Measurements from ENCODE around the gene SNX2. TPM values are rescaled to one million over a fixed set of nuclear protein-coding genes. Genes with fewer than 3 reads are reported as not detected.

Gene SNX2
- total and polyA plus RNA-seq, 3 experiments from 2014 or later: 40.0 to 62.7 (median 42.7) TPM

GRCh38 chr5:122864842-122865241 lies 90.0 kb downstream of the SNX2 start:
- H3K4me3 ChIP-seq (ENCODE audit: low read length): no peak overlapping the region
- H3K4me3 Mint-ChIP-seq: no peak overlapping the region
- H3K9me3 ChIP-seq (ENCODE audit: low read length): no peaks in the 10 kb centered on the region
- no peak overlapping the region for H3K27ac Mint-ChIP-seq
- H3K36me3 ChIP-seq (ENCODE audit: insufficient read depth, low read length): no peaks in the 10 kb centered on the region
- no peaks in the 10 kb centered on the region for H3K27me3 ChIP-seq (ENCODE audit: insufficient read depth, low read length, poor library complexity, severe bottlenecking)
- CTCF ChIA-PET: no interaction called here
- H3K36me3 Mint-ChIP-seq: peaks cover 0 to 5% (median 1%) of the 10 kb centered on the region in 3 donors
- no peaks in the 10 kb centered on the region for H3K9me3 Mint-ChIP-seq
- H3K27me3 Mint-ChIP-seq: no peaks in the 10 kb centered on the region
- POLR2A ChIA-PET: no interaction called here
- no peak overlapping the region for H3K27ac ChIP-seq (ENCODE audit: low read depth, low read length)
- no peaks in the 10 kb centered on the region for H3K4me1 ChIP-seq (ENCODE audit: insufficient read depth, low read length)
- peaks cover 0 to 9% (median 0%) of the 10 kb centered on the region in 3 donors for H3K4me1 Mint-ChIP-seq
- DNase-seq: no peak

GRCh38 chr5:122870219-122870856 lies 95.5 kb downstream of the SNX2 start:
- H3K4me1 Mint-ChIP-seq: peaks cover 0 to 5% (median 0%) of the 10 kb centered on the region in 3 donors
- no peaks in the 10 kb centered on the region for H3K9me3 Mint-ChIP-seq
- no peak overlapping the region for H3K4me3 Mint-ChIP-seq
- Histone ChIP-seq H3K27ac (ENCODE audit: low read depth, low read length) (no peak overlapping the region), H3K4me3 (ENCODE audit: low read length) (no peak overlapping the region), H3K36me3 (ENCODE audit: insufficient read depth, low read length) (no peaks in the 10 kb centered on the region), H3K9me3 (ENCODE audit: low read length) (no peaks in the 10 kb centered on the region), H3K27me3 (ENCODE audit: insufficient read depth, low read length, poor library complexity, severe bottlenecking) (no peaks in the 10 kb centered on the region), H3K4me1 (ENCODE audit: insufficient read depth, low read length) (no peaks in the 10 kb centered on the region)
- H3K36me3 Mint-ChIP-seq: peaks cover 0 to 8% (median 4%) of the 10 kb centered on the region in 3 donors
- H3K27ac Mint-ChIP-seq: no peak overlapping the region
- no peaks in the 10 kb centered on the region for H3K27me3 Mint-ChIP-seq
- ChIA-PET CTCF (no interaction called here), POLR2A (no interaction called here)
- DNase-seq: no peak

- no peaks in the 10 kb centered on the region for H3K27me3 ChIP-seq (ENCODE audit: insufficient read depth, low read length, poor library complexity, severe bottlenecking)
- H3K27ac ChIP-seq (ENCODE audit: low read depth, low read length): no peak overlapping the region
- Mint-ChIP-seq H3K27me3 (peaks cover 0 to 1% of the 10 kb centered on the region in 2 donors), H3K27ac (no peak overlapping the region), H3K36me3 (peaks cover 0 to 7% (median 6%) of the 10 kb centered on the region in 3 donors), H3K4me1 (peaks cover 0 to 5% (median 1%) of the 10 kb centered on the region in 3 donors), H3K9me3 (no peaks in the 10 kb centered on the region), H3K4me3 (no peak overlapping the region)
- H3K4me3 ChIP-seq (ENCODE audit: low read length): no peak overlapping the region
- no peak for DNase-seq
- POLR2A ChIA-PET: no interaction called here
- no peaks in the 10 kb centered on the region for H3K4me1 ChIP-seq (ENCODE audit: insufficient read depth, low read length)
- H3K9me3 ChIP-seq (ENCODE audit: low read length): no peaks in the 10 kb centered on the region
- CTCF ChIA-PET: no interaction called here
- H3K36me3 ChIP-seq (ENCODE audit: insufficient read depth, low read length): no peaks in the 10 kb centered on the region
Measured at GRCh38 chr5:122871661-122872060, 96.8 kb downstream of the SNX2 start.

GRCh38 chr5:122874179-122874875 lies 99.4 kb downstream of the SNX2 start:
- Histone ChIP-seq H3K4me3 (ENCODE audit: low read length) (no peak overlapping the region), H3K9me3 (ENCODE audit: low read length) (no peaks in the 10 kb centered on the region), H3K4me1 (ENCODE audit: insufficient read depth, low read length) (no peaks in the 10 kb centered on the region), H3K27me3 (ENCODE audit: insufficient read depth, low read length, poor library complexity, severe bottlenecking) (no peaks in the 10 kb centered on the region), H3K27ac (ENCODE audit: low read depth, low read length) (no peak overlapping the region), H3K36me3 (ENCODE audit: insufficient read depth, low read length) (no peaks in the 10 kb centered on the region)
- no peak overlapping the region for H3K4me3 Mint-ChIP-seq
- H3K4me1 Mint-ChIP-seq: peaks cover 0 to 6% (median 5%) of the 10 kb centered on the region in 3 donors
- ChIA-PET POLR2A (no interaction called here), CTCF (interaction anchor here (1.1 kb wide), 1 partner anchor 9 kb away, joined by 4 read pairs; no protein-coding TSS in a partner anchor)
- peaks cover 0 to 14% (median 13%) of the 10 kb centered on the region in 3 donors for H3K36me3 Mint-ChIP-seq
- H3K27me3 Mint-ChIP-seq: peaks cover 0 to 1% of the 10 kb centered on the region in 2 donors
- DNase-seq: no peak
- H3K27ac Mint-ChIP-seq: peak overlapping the region in 1 of 8 donors; percentile 87
- no peaks in the 10 kb centered on the region for H3K9me3 Mint-ChIP-seq

- CTCF ChIA-PET: no interaction called here
- H3K27me3 Mint-ChIP-seq: peaks cover 0 to 1% of the 10 kb centered on the region in 2 donors
- no peak overlapping the region for H3K4me3 ChIP-seq (ENCODE audit: low read length)
- peaks cover under 1 to 9% (median 6%) of the 10 kb centered on the region in 3 donors for H3K4me1 Mint-ChIP-seq
- no peaks in the 10 kb centered on the region for H3K4me1 ChIP-seq (ENCODE audit: insufficient read depth, low read length)
- no peaks in the 10 kb centered on the region for H3K9me3 ChIP-seq (ENCODE audit: low read length)
- peak overlapping the region in 1 of 8 donors; percentile 63 for H3K27ac Mint-ChIP-seq
- no peak for DNase-seq
- POLR2A ChIA-PET: no interaction called here
- H3K36me3 ChIP-seq (ENCODE audit: insufficient read depth, low read length): no peaks in the 10 kb centered on the region
- no peaks in the 10 kb centered on the region for H3K9me3 Mint-ChIP-seq
- H3K4me3 Mint-ChIP-seq: no peak overlapping the region
- H3K27ac ChIP-seq (ENCODE audit: low read depth, low read length): no peak overlapping the region
- H3K27me3 ChIP-seq (ENCODE audit: insufficient read depth, low read length, poor library complexity, severe bottlenecking): no peaks in the 10 kb centered on the region
- H3K36me3 Mint-ChIP-seq: peaks cover 0 to 14% (median 13%) of the 10 kb centered on the region in 3 donors
Measured at GRCh38 chr5:122877518-122877917, 102.6 kb downstream of the SNX2 start.

- DNase-seq: no peak
- POLR2A ChIA-PET: no interaction called here
Measured at GRCh38 chr5:122879076-122879475, 104.2 kb downstream of the SNX2 start.

More at GRCh38 chr5:122879076-122879475, 104.2 kb downstream of the SNX2 start:
- Mint-ChIP-seq H3K4me1 (peaks cover 5 to 8% (median 7%) of the 10 kb centered on the region in 3 donors), H3K27ac (no peak overlapping the region), H3K27me3 (peaks cover 0 to 1% of the 10 kb centered on the region in 2 donors), H3K9me3 (no peaks in the 10 kb centered on the region), H3K36me3 (peaks cover 0 to 14% (median 13%) of the 10 kb centered on the region in 3 donors), H3K4me3 (no peak overlapping the region)
- H3K4me1 ChIP-seq (ENCODE audit: insufficient read depth, low read length): no peaks in the 10 kb centered on the region
- CTCF ChIA-PET: no interaction called here
- H3K36me3 ChIP-seq (ENCODE audit: insufficient read depth, low read length): no peaks in the 10 kb centered on the region
- no peak overlapping the region for H3K4me3 ChIP-seq (ENCODE audit: low read length)
- H3K9me3 ChIP-seq (ENCODE audit: low read length): no peaks in the 10 kb centered on the region
- H3K27me3 ChIP-seq (ENCODE audit: insufficient read depth, low read length, poor library complexity, severe bottlenecking): no peaks in the 10 kb centered on the region
- no peak overlapping the region for H3K27ac ChIP-seq (ENCODE audit: low read depth, low read length)

Other genes starting within 250 kb of the SNX2 start
- 1 to 10 TPM; 4.0 to 4.4 TPM for gene SNX24, start 70.5 kb downstream of the SNX2 start, total RNA-seq
- gene SNX24, start 70.5 kb downstream of the SNX2 start, polyA plus RNA-seq: 5.1 TPM